Measurements from ENCODE around the gene PRRC2B.

Gene PRRC2B

GRCh38 chr9:131530920-131531832 lies 137.3 kb downstream of the PRRC2B start, which contains the start of gene UCK1:
Gene UCK1, minus strand, starts transcription at chr9:131531263. Its CDS starts 89 bp downstream, at chr9:131531174.
- Histone ChIP-seq H3K4me1 (ENCODE audit: control extremely low read depth in 1 of 4, control insufficient read depth in 4 of 4, insufficient read depth in 4 of 4, low read length in 3 of 4) (peaks cover 2 to 33% (median 32%) of the 10 kb centered on the region in 4 experiments), H3K27me3 (replicated peaks in 2 of 5; ENCODE audit: control insufficient read depth in 4 of 5, insufficient read depth in 5 of 5, low read length in 4 of 5) (no peaks in the 10 kb centered on the region), H3K36me3 (ENCODE audit: control insufficient read depth in 4 of 4, insufficient read depth in 4 of 4, low read length in 3 of 4) (peaks cover 7 to 37% (median 24%) of the 10 kb centered on the region in 4 experiments), H3K9me3 (ENCODE audit: control extremely low read depth in 1 of 5, control insufficient read depth in 4 of 5, insufficient read depth in 2 of 5, low read depth in 1 of 5, low read length in 4 of 5) (no peaks in the 10 kb centered on the region), H3K4me3 (ENCODE audit: control insufficient read depth in 1 of 7, extremely low read depth in 1 of 7, insufficient read depth in 4 of 7, low read depth in 2 of 7, low read length in 6 of 7) (peak within 1 kb of the TSS; percentile 71 to 89 (median 81)), H3K27ac (ENCODE audit: insufficient read depth in 1 of 2, low read depth in 1 of 2, low read length in 2 of 2, poor library complexity in 1 of 2, severe bottlenecking in 2 of 2) (peak within 1 kb of the TSS in 1 of 2 experiments; percentile 70)
- 14% methylated on average over 81 of the region's 103 CpGs for WGBS (ENCODE audit: insufficient coverage)
- peak; percentile 75 to 82 (median 80) for DNase-seq
- ChIA-PET CTCF (interaction anchor here (1.1 kb wide), 1 partner anchor 12 kb away, joined by 3 read pairs; no protein-coding TSS in a partner anchor), POLR2A (no interaction called here)

- Histone ChIP-seq H3K9me3 (ENCODE audit: control extremely low read depth in 1 of 5, control insufficient read depth in 4 of 5, insufficient read depth in 2 of 5, low read depth in 1 of 5, low read length in 4 of 5) (no peaks in the 10 kb centered on the region), H3K4me3 (ENCODE audit: control insufficient read depth in 1 of 7, extremely low read depth in 1 of 7, insufficient read depth in 4 of 7, low read depth in 2 of 7, low read length in 6 of 7) (peak overlapping the region in 2 of 7 experiments; percentile 19 to 29), H3K36me3 (ENCODE audit: control insufficient read depth in 4 of 4, insufficient read depth in 4 of 4, low read length in 3 of 4) (peaks cover 0 to 3% (median under 1%) of the 10 kb centered on the region in 4 experiments), H3K27me3 (replicated peaks in 2 of 5; ENCODE audit: control insufficient read depth in 4 of 5, insufficient read depth in 5 of 5, low read length in 4 of 5) (no peaks in the 10 kb centered on the region), H3K27ac (ENCODE audit: insufficient read depth in 1 of 2, low read depth in 1 of 2, low read length in 2 of 2, poor library complexity in 1 of 2, severe bottlenecking in 2 of 2) (no peak overlapping the region), H3K4me1 (ENCODE audit: control extremely low read depth in 1 of 4, control insufficient read depth in 4 of 4, insufficient read depth in 4 of 4, low read length in 3 of 4) (peaks cover 2 to 31% (median 30%) of the 10 kb centered on the region in 4 experiments)
- CTCF ChIA-PET, result interaction anchor here (0.6 to 2.0 kb wide), 6 partner anchors 8 to 217 kb away, joined by 3 to 7 read pairs (median 3); no protein-coding TSS in a partner anchor
- 29% methylated on average over 8 of the region's 8 CpGs for WGBS (ENCODE audit: insufficient coverage)
- POLR2A ChIA-PET, result no interaction called here
- peak; percentile 77 to 92 (median 90) for DNase-seq
These were observed 140.9 kb downstream of the PRRC2B start for GRCh38 chr9:131534721-131535237.

GRCh38 chr9:131537946-131538345 lies 144.1 kb downstream of the PRRC2B start:
- Histone ChIP-seq H3K4me1 (ENCODE audit: control extremely low read depth in 1 of 4, control insufficient read depth in 4 of 4, insufficient read depth in 4 of 4, low read length in 3 of 4) (peaks cover 2 to 17% (median 16%) of the 10 kb centered on the region in 4 experiments), H3K9me3 (ENCODE audit: control extremely low read depth in 1 of 5, control insufficient read depth in 4 of 5, insufficient read depth in 2 of 5, low read depth in 1 of 5, low read length in 4 of 5) (peaks cover 0 to 8% (median 3%) of the 10 kb centered on the region in 5 experiments), H3K4me3 (ENCODE audit: control insufficient read depth in 1 of 7, extremely low read depth in 1 of 7, insufficient read depth in 4 of 7, low read depth in 2 of 7, low read length in 6 of 7) (no peak overlapping the region), H3K27ac (ENCODE audit: insufficient read depth in 1 of 2, low read depth in 1 of 2, low read length in 2 of 2, poor library complexity in 1 of 2, severe bottlenecking in 2 of 2) (no peak overlapping the region), H3K27me3 (replicated peaks in 2 of 5; ENCODE audit: control insufficient read depth in 4 of 5, insufficient read depth in 5 of 5, low read length in 4 of 5) (no peaks in the 10 kb centered on the region), H3K36me3 (ENCODE audit: control insufficient read depth in 4 of 4, insufficient read depth in 4 of 4, low read length in 3 of 4) (no peaks in the 10 kb centered on the region)
- ChIA-PET CTCF (no interaction called here), POLR2A (no interaction called here)
- no peak for DNase-seq
- WGBS (ENCODE audit: insufficient coverage), result 97% methylated on average over 13 of the region's 19 CpGs

GRCh38 chr9:131539223-131539923 lies 145.5 kb downstream of the PRRC2B start:
- Histone ChIP-seq H3K4me1 (ENCODE audit: control extremely low read depth in 1 of 4, control insufficient read depth in 4 of 4, insufficient read depth in 4 of 4, low read length in 3 of 4) (peaks cover under 1 to 13% (median 12%) of the 10 kb centered on the region in 4 experiments), H3K36me3 (ENCODE audit: control insufficient read depth in 4 of 4, insufficient read depth in 4 of 4, low read length in 3 of 4) (peaks cover 0 to under 1% (median 0%) of the 10 kb centered on the region in 4 experiments), H3K27ac (ENCODE audit: insufficient read depth in 1 of 2, low read depth in 1 of 2, low read length in 2 of 2, poor library complexity in 1 of 2, severe bottlenecking in 2 of 2) (no peak overlapping the region), H3K4me3 (ENCODE audit: control insufficient read depth in 1 of 7, extremely low read depth in 1 of 7, insufficient read depth in 4 of 7, low read depth in 2 of 7, low read length in 6 of 7) (no peak overlapping the region), H3K9me3 (ENCODE audit: control extremely low read depth in 1 of 5, control insufficient read depth in 4 of 5, insufficient read depth in 2 of 5, low read depth in 1 of 5, low read length in 4 of 5) (peaks cover 0 to 20% (median 14%) of the 10 kb centered on the region in 5 experiments), H3K27me3 (replicated peaks in 2 of 5; ENCODE audit: control insufficient read depth in 4 of 5, insufficient read depth in 5 of 5, low read length in 4 of 5) (peaks cover 3 to 8% (median 4%) of the 10 kb centered on the region in 5 experiments)
- WGBS (ENCODE audit: insufficient coverage), result 83% methylated on average over 7 of the region's 7 CpGs
- no peak for DNase-seq
- POLR2A ChIA-PET, result no interaction called here
- CTCF ChIA-PET, result interaction anchor here (1.3 kb wide), 1 partner anchor 26 kb away, joined by 3 read pairs; no protein-coding TSS in a partner anchor

- Histone ChIP-seq H3K27ac (ENCODE audit: insufficient read depth in 1 of 2, low read depth in 1 of 2, low read length in 2 of 2, poor library complexity in 1 of 2, severe bottlenecking in 2 of 2) (no peak overlapping the region), H3K36me3 (ENCODE audit: control insufficient read depth in 4 of 4, insufficient read depth in 4 of 4, low read length in 3 of 4) (peaks cover 0 to 3% (median 0%) of the 10 kb centered on the region in 4 experiments), H3K9me3 (ENCODE audit: control extremely low read depth in 1 of 5, control insufficient read depth in 4 of 5, insufficient read depth in 2 of 5, low read depth in 1 of 5, low read length in 4 of 5) (peaks cover 0 to 29% (median 23%) of the 10 kb centered on the region in 5 experiments), H3K4me1 (ENCODE audit: control extremely low read depth in 1 of 4, control insufficient read depth in 4 of 4, insufficient read depth in 4 of 4, low read length in 3 of 4) (peaks cover 0 to 13% (median 7%) of the 10 kb centered on the region in 4 experiments), H3K4me3 (ENCODE audit: control insufficient read depth in 1 of 7, extremely low read depth in 1 of 7, insufficient read depth in 4 of 7, low read depth in 2 of 7, low read length in 6 of 7) (no peak overlapping the region), H3K27me3 (replicated peaks in 2 of 5; ENCODE audit: control insufficient read depth in 4 of 5, insufficient read depth in 5 of 5, low read length in 4 of 5) (peaks cover 7 to 43% (median 11%) of the 10 kb centered on the region in 5 experiments)
- ChIA-PET POLR2A (interaction anchor here (1.0 kb wide), 1 partner anchor 20 kb away, joined by 3 read pairs; no protein-coding TSS in a partner anchor), CTCF (interaction anchor here (0.6 kb wide), 1 partner anchor 8 kb away, joined by 3 read pairs; no protein-coding TSS in a partner anchor)
- DNase-seq, result peak in 2 of 3 donors; percentile 36 to 50
- WGBS (ENCODE audit: insufficient coverage), result no CpG with 5 or more reads among the region's 6 CpGs
These were observed 149.3 kb downstream of the PRRC2B start for GRCh38 chr9:131543141-131543540.

GRCh38 chr9:131545003-131545785 lies 151.3 kb downstream of the PRRC2B start, which contains the start of gene PRRT1B:
Gene PRRT1B, plus strand, starts transcription at chr9:131545523. Its CDS starts 93 bp downstream, at chr9:131545616.
- peaks cover 0 to 13% (median 7%) of the 10 kb centered on the region in 4 experiments for H3K4me1 ChIP-seq (ENCODE audit: control extremely low read depth in 1 of 4, control insufficient read depth in 4 of 4, insufficient read depth in 4 of 4, low read length in 3 of 4)
- 33% methylated on average over 43 of the region's 50 CpGs for WGBS (ENCODE audit: insufficient coverage)
- ChIA-PET CTCF (interaction anchor here (0.6 to 1.2 kb wide), 2 partner anchors 15 to 718 kb away, joined by 3 read pairs; no protein-coding TSS in a partner anchor), POLR2A (no interaction called here)
- no peak within 1 kb of the TSS for H3K27ac ChIP-seq (ENCODE audit: insufficient read depth in 1 of 2, low read depth in 1 of 2, low read length in 2 of 2, poor library complexity in 1 of 2, severe bottlenecking in 2 of 2)
- peaks cover 0 to 31% (median 25%) of the 10 kb centered on the region in 5 experiments for H3K9me3 ChIP-seq (ENCODE audit: control extremely low read depth in 1 of 5, control insufficient read depth in 4 of 5, insufficient read depth in 2 of 5, low read depth in 1 of 5, low read length in 4 of 5)
- peaks cover 0 to 3% (median 0%) of the 10 kb centered on the region in 4 experiments for H3K36me3 ChIP-seq (ENCODE audit: control insufficient read depth in 4 of 4, insufficient read depth in 4 of 4, low read length in 3 of 4)
- DNase-seq, result no peak
- peak within 1 kb of the TSS in 3 of 7 experiments; percentile 11 to 77 (median 48) for H3K4me3 ChIP-seq (ENCODE audit: control insufficient read depth in 1 of 7, extremely low read depth in 1 of 7, insufficient read depth in 4 of 7, low read depth in 2 of 7, low read length in 6 of 7)
- H3K27me3 ChIP-seq (replicated peaks in 2 of 5; ENCODE audit: control insufficient read depth in 4 of 5, insufficient read depth in 5 of 5, low read length in 4 of 5), result peaks cover 7 to 55% (median 13%) of the 10 kb centered on the region in 5 experiments

All from common myeloid progenitor, CD34-positive (primary cell).